Gastroesophageal sphincter (tissue), 3 donors: ENCODE results near the gene FARS2.
"Not testable (repeated sequence)": the region's sequence is repeated elsewhere in the genome, so short reads cannot be mapped to it uniquely, and the experiment has no call there.

Experiments
- EP300 ChIP-seq: sonication (generic); formaldehyde crosslinking; IDR thresholded peaks from one replicate; pipeline ENCODE4 v1.6.1; 2017; ENCODE audit warnings: antibody characterized with exemption, mild to moderate bottlenecking
- POLR2A ChIP-seq, 2 donors: fragments of 450-650 bp; IDR thresholded peaks; one replicate each; pipeline ENCODE4 v1.6.1; 2017; ENCODE audit warnings: antibody characterized with exemption in 2 of 2, mild to moderate bottlenecking in 2 of 2, moderate library complexity in 1 of 2
- POLR2AphosphoS5 ChIP-seq: sonication (generic); formaldehyde crosslinking; IDR thresholded peaks from one replicate; pipeline ENCODE4 v1.6.1; 2017; ENCODE audit warnings: antibody characterized with exemption
- TF ChIP-seq, protein P1 (sequence below), 4 experiments: fragments of 200-600 bp in 2 of 4; fragments of 450-650 bp in 2 of 4; sonication (generic) in 1 of 4; IDR thresholded peaks; one replicate each; pipeline ENCODE4 v1.5.1; 2017 to 2019; ENCODE audit warnings: antibody characterized with exemption in 4 of 4, mild to moderate bottlenecking in 2 of 4, moderate library complexity in 2 of 4

DNA sequence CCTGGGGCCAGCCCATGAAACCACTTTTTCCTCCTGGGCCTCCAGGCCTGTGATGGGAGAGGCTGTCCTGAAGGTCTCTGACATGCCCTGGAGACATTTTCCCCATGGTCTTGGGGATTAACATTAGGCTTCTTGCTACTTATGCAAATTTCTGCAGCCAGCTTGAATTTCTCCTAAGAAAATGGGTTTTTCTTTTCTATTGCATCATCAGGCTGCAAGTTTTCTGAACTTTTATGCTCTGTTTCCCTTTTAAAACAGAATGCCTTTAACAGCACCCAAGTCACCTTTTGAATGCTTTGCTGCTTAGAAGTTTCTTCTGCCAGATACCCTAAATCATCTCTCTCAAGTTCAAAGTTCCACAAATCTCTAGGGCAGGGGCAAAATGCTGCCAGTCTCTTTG is 535.2 kb downstream of the FARS2 start:
- TF ChIP-seq, protein P1, sequence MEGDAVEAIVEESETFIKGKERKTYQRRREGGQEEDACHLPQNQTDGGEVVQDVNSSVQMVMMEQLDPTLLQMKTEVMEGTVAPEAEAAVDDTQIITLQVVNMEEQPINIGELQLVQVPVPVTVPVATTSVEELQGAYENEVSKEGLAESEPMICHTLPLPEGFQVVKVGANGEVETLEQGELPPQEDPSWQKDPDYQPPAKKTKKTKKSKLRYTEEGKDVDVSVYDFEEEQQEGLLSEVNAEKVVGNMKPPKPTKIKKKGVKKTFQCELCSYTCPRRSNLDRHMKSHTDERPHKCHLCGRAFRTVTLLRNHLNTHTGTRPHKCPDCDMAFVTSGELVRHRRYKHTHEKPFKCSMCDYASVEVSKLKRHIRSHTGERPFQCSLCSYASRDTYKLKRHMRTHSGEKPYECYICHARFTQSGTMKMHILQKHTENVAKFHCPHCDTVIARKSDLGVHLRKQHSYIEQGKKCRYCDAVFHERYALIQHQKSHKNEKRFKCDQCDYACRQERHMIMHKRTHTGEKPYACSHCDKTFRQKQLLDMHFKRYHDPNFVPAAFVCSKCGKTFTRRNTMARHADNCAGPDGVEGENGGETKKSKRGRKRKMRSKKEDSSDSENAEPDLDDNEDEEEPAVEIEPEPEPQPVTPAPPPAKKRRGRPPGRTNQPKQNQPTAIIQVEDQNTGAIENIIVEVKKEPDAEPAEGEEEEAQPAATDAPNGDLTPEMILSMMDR (IDR thresholded peaks at IDR 0.05), result not testable (repeated sequence)
- TF ChIP-seq POLR2A (IDR thresholded peaks at IDR 0.05); POLR2AphosphoS5; EP300: not testable (repeated sequence)
